Trophoblast cell (in vitro differentiated cells and primary cell): ENCODE measurements around the gene RTN4.

Experiments
- DNase-seq, 2 donors: peaks; one replicate each; pipeline ENCODE4 v3.0.0-alpha.2; 2016
- H2AFZ ChIP-seq: 2 replicates; pipeline ENCODE4 v1.6.1; 2013; ENCODE audit warnings: low read length, moderate library complexity, mild to moderate bottlenecking; ENCODE audit not compliant: insufficient read depth, poor library complexity
- H2AK5ac ChIP-seq: 2 replicates; pipeline ENCODE4 v1.6.1; 2013; ENCODE audit warnings: mild to moderate bottlenecking, low read length
- H2BK120ac ChIP-seq: 2 replicates; pipeline ENCODE4 v1.6.1; 2013; ENCODE audit warnings: low read length, mild to moderate bottlenecking, moderate library complexity; ENCODE audit not compliant: insufficient read depth, poor library complexity
- H2BK12ac ChIP-seq: 2 replicates; pipeline ENCODE4 v1.6.1; 2013; ENCODE audit warnings: mild to moderate bottlenecking, low read length, moderate library complexity
- H2BK5ac ChIP-seq: 2 replicates; pipeline ENCODE4 v1.6.1; 2013; ENCODE audit warnings: low read length, low read depth, moderate library complexity, mild to moderate bottlenecking; ENCODE audit not compliant: poor library complexity
- H3K14ac ChIP-seq: 2 replicates; pipeline ENCODE4 v1.6.1; 2013; ENCODE audit warnings: mild to moderate bottlenecking, low read length
- H3K18ac ChIP-seq: 2 replicates; pipeline ENCODE4 v1.6.1; 2013; ENCODE audit warnings: mild to moderate bottlenecking, low read length
- H3K23ac ChIP-seq: 2 replicates; pipeline ENCODE4 v1.6.1; 2013; ENCODE audit warnings: low read length
- H3K27ac ChIP-seq: 2 replicates; pipeline ENCODE4 v1.5.1; 2013; ENCODE audit warnings: low read depth, mild to moderate bottlenecking, inconsistent platforms, low read length, moderate library complexity
- H3K27me3 ChIP-seq: 2 replicates; pipeline ENCODE4 v1.6.1; 2013; ENCODE audit warnings: inconsistent platforms, mild to moderate bottlenecking, low read length, moderate library complexity; ENCODE audit not compliant: insufficient read depth
- H3K36me3 ChIP-seq, 2 experiments: 1 replicate in 1 of 2; 2 replicates in 1 of 2; pipeline ENCODE4 v1.6.1; 2013; ENCODE audit warnings: low read length in 2 of 2, mild to moderate bottlenecking in 2 of 2, moderate library complexity in 1 of 2; ENCODE audit not compliant: insufficient read depth in 2 of 2, control insufficient read depth in 1 of 2
- H3K4ac ChIP-seq: 2 replicates; pipeline ENCODE4 v1.6.1; 2013; ENCODE audit warnings: low read depth, mild to moderate bottlenecking, low read length, moderate library complexity
- H3K4me1 ChIP-seq, 2 experiments: 1 replicate in 1 of 2; 2 replicates in 1 of 2; pipeline ENCODE4 v1.6.1; 2013; ENCODE audit warnings: low read length in 2 of 2, mild to moderate bottlenecking in 2 of 2, moderate library complexity in 1 of 2; ENCODE audit not compliant: insufficient read depth in 2 of 2, control insufficient read depth in 1 of 2
- H3K4me2 ChIP-seq: 2 replicates; pipeline ENCODE4 v1.6.1; 2013; ENCODE audit warnings: inconsistent platforms, mild to moderate bottlenecking, low read length, moderate library complexity
- H3K4me3 ChIP-seq: 2 replicates; pipeline ENCODE4 v1.5.1; 2013; ENCODE audit warnings: mild to moderate bottlenecking, low read depth, low read length, inconsistent platforms
- H3K79me1 ChIP-seq: one replicate; pipeline ENCODE4 v1.6.1; 2013; ENCODE audit warnings: low read length
- H3K79me2 ChIP-seq: 2 replicates; pipeline ENCODE4 v1.6.1; 2013; ENCODE audit warnings: low read length, mild to moderate bottlenecking; ENCODE audit not compliant: control insufficient read depth, insufficient read depth, poor library complexity
- H3K9ac ChIP-seq: 2 replicates; pipeline ENCODE4 v1.6.1; 2013; ENCODE audit warnings: mild to moderate bottlenecking, low read length
- H3K9me3 ChIP-seq: 2 replicates; pipeline ENCODE4 v1.6.1; 2013; ENCODE audit warnings: low read depth, mild to moderate bottlenecking, control low read depth, inconsistent platforms, low read length; ENCODE audit not compliant: insufficient read depth
- H4K12ac ChIP-seq: 2 replicates; pipeline ENCODE4 v1.6.1; 2013; ENCODE audit warnings: low read depth, mild to moderate bottlenecking, low read length, moderate library complexity
- H4K8ac ChIP-seq: 2 replicates; pipeline ENCODE4 v1.6.1; 2013; ENCODE audit warnings: low read depth, mild to moderate bottlenecking, low read length, moderate library complexity
- H4K91ac ChIP-seq: one replicate; pipeline ENCODE4 v1.6.1; 2013; ENCODE audit warnings: low read depth, mild to moderate bottlenecking, low read length, moderate library complexity
- WGBS: extraction: QIAGEN DNeasy Blood & Tissue Kit; methylation state at CpG from one replicate; pipeline ENCODE4 v1.1.7; 2013; ENCODE audit warnings: missing lambda C conversion rate; ENCODE audit not compliant: insufficient read length, insufficient coverage; ENCODE audit errors: extremely low coverage; 5-methylcytosine and 5-hydroxymethylcytosine counted together

The RTN4 gene

DNA sequence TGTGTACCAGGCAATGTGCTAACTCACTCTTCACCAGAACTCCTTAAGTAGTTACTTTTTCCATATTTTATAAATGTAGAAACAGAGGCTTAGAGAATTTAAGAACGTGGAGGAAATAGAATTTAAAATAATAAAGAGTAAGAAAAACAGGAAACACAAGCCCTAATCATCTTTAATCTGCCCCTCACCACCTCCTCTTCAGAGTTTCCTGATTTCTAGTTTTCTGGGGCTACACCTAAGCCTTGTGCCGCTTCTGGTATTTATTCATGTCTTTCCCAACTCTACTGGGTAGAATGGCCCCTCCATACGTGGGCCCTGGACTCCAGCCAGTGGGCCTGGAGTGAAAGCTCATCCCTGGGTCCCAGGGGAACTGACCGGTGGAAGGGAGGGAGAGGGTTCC is 85.4 kb downstream of the RTN4 start:
- H3K9me3 ChIP-seq: no peaks in the 10 kb centered on the region
- no peak overlapping the region for H3K4me3 ChIP-seq
- H3K4ac ChIP-seq: no peak overlapping the region
- no peak overlapping the region for H4K8ac ChIP-seq
- no peak overlapping the region for H3K14ac ChIP-seq
- H2BK120ac ChIP-seq: no peak overlapping the region
- H3K27ac ChIP-seq: no peak overlapping the region
- no peak overlapping the region for H4K91ac ChIP-seq
- no peak overlapping the region for H3K18ac ChIP-seq
- no peak overlapping the region for H3K23ac ChIP-seq
- H3K27me3 ChIP-seq: no peaks in the 10 kb centered on the region
- no peak overlapping the region for H3K9ac ChIP-seq
- no peak overlapping the region for H4K12ac ChIP-seq
- no peak overlapping the region for H2BK5ac ChIP-seq
- H3K4me1 ChIP-seq: peaks cover 0 to 9% of the 10 kb centered on the region in 2 experiments
- DNase-seq: no peak
- no peaks in the 10 kb centered on the region for H3K79me2 ChIP-seq
- no peak overlapping the region for H2BK12ac ChIP-seq
- peaks cover 6 to 15% of the 10 kb centered on the region in 2 experiments for H3K36me3 ChIP-seq
- H3K79me1 ChIP-seq: no peaks in the 10 kb centered on the region
- H2AK5ac ChIP-seq: no peak overlapping the region
- H3K4me2 ChIP-seq: no peak overlapping the region
- WGBS: 100% methylated on average over 1 of the region's 4 CpGs
- H2AFZ ChIP-seq: no peak overlapping the region

DNA sequence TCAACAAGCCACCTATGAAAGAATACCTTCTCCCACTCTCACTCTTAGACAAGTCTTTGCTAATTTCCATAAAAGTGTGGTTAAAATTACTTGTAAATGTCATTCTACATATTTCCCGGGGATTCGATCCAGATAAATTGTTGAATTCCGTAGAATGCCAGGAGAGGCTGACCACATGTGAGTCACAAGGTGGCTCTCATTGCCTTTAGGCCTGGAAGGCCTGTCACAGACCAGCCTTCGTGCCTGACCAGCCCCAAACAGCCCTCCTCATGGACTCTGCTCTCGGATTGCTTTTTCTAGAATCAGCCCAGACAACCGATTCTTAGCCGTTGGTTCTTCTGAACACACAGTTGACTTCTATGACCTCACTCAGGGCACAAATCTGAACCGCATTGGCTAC is 86.0 kb downstream of the RTN4 start:
- H3K23ac ChIP-seq: no peak overlapping the region
- H3K27me3 ChIP-seq: no peaks in the 10 kb centered on the region
- H2BK12ac ChIP-seq: no peak overlapping the region
- H4K91ac ChIP-seq: no peak overlapping the region
- no peak overlapping the region for H3K4ac ChIP-seq
- H3K36me3 ChIP-seq: peaks cover 3 to 11% of the 10 kb centered on the region in 2 experiments
- H3K79me2 ChIP-seq: no peaks in the 10 kb centered on the region
- no peak overlapping the region for H3K4me2 ChIP-seq
- no peak overlapping the region for H3K4me3 ChIP-seq
- H4K12ac ChIP-seq: no peak overlapping the region
- H3K9ac ChIP-seq: no peak overlapping the region
- H2BK5ac ChIP-seq: no peak overlapping the region
- no peak overlapping the region for H4K8ac ChIP-seq
- no peak overlapping the region for H3K14ac ChIP-seq
- no peaks in the 10 kb centered on the region for H3K9me3 ChIP-seq
- no CpG with 5 or more reads among the region's 8 CpGs for WGBS
- H3K27ac ChIP-seq: no peak overlapping the region
- H2AK5ac ChIP-seq: no peak overlapping the region
- DNase-seq: no peak
- H2AFZ ChIP-seq: no peak overlapping the region
- no peaks in the 10 kb centered on the region for H3K79me1 ChIP-seq
- no peak overlapping the region for H2BK120ac ChIP-seq
- H3K4me1 ChIP-seq: peaks cover 0 to 9% of the 10 kb centered on the region in 2 experiments
- H3K18ac ChIP-seq: no peak overlapping the region

DNA sequence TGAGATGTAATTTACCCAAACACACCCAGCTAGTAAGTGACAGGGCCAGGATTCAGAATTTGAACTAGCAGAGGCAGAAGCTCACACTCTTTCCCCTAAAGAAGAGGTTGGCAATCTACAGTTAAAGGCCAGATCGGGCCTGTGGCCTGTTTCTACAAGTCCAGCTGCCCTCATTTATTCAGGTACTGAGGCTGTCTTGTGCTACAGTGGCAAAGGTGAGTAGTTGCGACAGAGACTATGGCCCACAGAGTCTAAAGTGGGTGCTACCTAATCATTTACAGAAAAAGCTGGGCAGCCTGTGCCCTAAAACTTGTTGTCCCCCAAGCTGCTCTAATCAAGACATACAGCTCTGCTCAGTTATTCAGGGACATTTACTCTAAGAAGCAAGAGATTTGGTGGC is 86.8 kb downstream of the RTN4 start:
- Histone ChIP-seq H4K12ac (no peak overlapping the region), H3K4me2 (no peak overlapping the region), H3K27me3 (no peaks in the 10 kb centered on the region), H2BK120ac (no peak overlapping the region), H3K4me3 (no peak overlapping the region), H4K8ac (no peak overlapping the region), H3K4ac (no peak overlapping the region), H3K36me3 (peaks cover under 1 to 8% of the 10 kb centered on the region in 2 experiments), H3K79me2 (no peaks in the 10 kb centered on the region), H2AK5ac (no peak overlapping the region), H3K14ac (no peak overlapping the region), H3K4me1 (peaks cover 0 to 9% of the 10 kb centered on the region in 2 experiments), H3K9me3 (no peaks in the 10 kb centered on the region), H4K91ac (no peak overlapping the region), H3K23ac (no peak overlapping the region), H3K9ac (no peak overlapping the region), H2BK5ac (no peak overlapping the region), H3K18ac (no peak overlapping the region), H3K79me1 (no peaks in the 10 kb centered on the region), H2AFZ (no peak overlapping the region), H2BK12ac (no peak overlapping the region), H3K27ac (no peak overlapping the region)
- WGBS: no CpG with 5 or more reads among the region's 2 CpGs
- DNase-seq: no peak

- Histone ChIP-seq H2AK5ac (no peak overlapping the region), H2AFZ (no peak overlapping the region), H4K91ac (no peak overlapping the region), H3K4ac (no peak overlapping the region), H3K9ac (no peak overlapping the region), H3K18ac (no peak overlapping the region), H3K27ac (no peak overlapping the region), H2BK120ac (no peak overlapping the region), H3K79me2 (no peaks in the 10 kb centered on the region), H3K79me1 (no peaks in the 10 kb centered on the region), H3K4me2 (no peak overlapping the region), H3K27me3 (no peaks in the 10 kb centered on the region), H3K23ac (no peak overlapping the region), H2BK12ac (no peak overlapping the region), H3K14ac (no peak overlapping the region), H4K12ac (no peak overlapping the region), H3K4me3 (no peak overlapping the region), H4K8ac (no peak overlapping the region), H3K4me1 (peaks cover 0 to 9% of the 10 kb centered on the region in 2 experiments), H3K9me3 (no peaks in the 10 kb centered on the region), H2BK5ac (no peak overlapping the region), H3K36me3 (peaks cover 0 to 4% of the 10 kb centered on the region in 2 experiments)
- no CpG with 5 or more reads among the region's 3 CpGs for WGBS
- no peak for DNase-seq
Observed at GRCh38 chr2:54962935-54963440, 87.3 kb downstream of the RTN4 start.
